ENCODE measurements around the gene TICAM1.
"Not testable (repeated sequence)": the region's sequence is repeated elsewhere in the genome, so short reads cannot be mapped to it uniquely, and the experiment has no call there.

TICAM1 gene

GRCh38 chr19:4852484-4852883 is 21.0 kb upstream of the TICAM1 start:
- DNase-seq (ENCODE audit: low read depth): no peak
- TF ChIP-seq CTCF (IDR thresholded peaks at IDR 0.05; ENCODE audit: control insufficient read depth, extremely low read depth, insufficient read depth): no peak
- H3K4me3 ChIP-seq (ENCODE audit: low read depth, low read length): no peak overlapping the region

GRCh38 chr19:4851551-4852290 is 20.2 kb upstream of the TICAM1 start:
- DNase-seq (ENCODE audit: low read depth): no peak
- peak; percentile 75 for TF ChIP-seq CTCF (IDR thresholded peaks at IDR 0.05; ENCODE audit: control insufficient read depth, extremely low read depth, insufficient read depth)
- H3K4me3 ChIP-seq (ENCODE audit: low read depth, low read length): no peak overlapping the region

- H3K4me3 ChIP-seq (ENCODE audit: low read depth, low read length): no peak overlapping the region
- no peak for DNase-seq (ENCODE audit: low read depth)
- TF ChIP-seq CTCF (IDR thresholded peaks at IDR 0.05; ENCODE audit: control insufficient read depth, extremely low read depth, insufficient read depth): no peak
Observed at GRCh38 chr19:4849019-4849418, 17.5 kb upstream of the TICAM1 start.

DNA sequence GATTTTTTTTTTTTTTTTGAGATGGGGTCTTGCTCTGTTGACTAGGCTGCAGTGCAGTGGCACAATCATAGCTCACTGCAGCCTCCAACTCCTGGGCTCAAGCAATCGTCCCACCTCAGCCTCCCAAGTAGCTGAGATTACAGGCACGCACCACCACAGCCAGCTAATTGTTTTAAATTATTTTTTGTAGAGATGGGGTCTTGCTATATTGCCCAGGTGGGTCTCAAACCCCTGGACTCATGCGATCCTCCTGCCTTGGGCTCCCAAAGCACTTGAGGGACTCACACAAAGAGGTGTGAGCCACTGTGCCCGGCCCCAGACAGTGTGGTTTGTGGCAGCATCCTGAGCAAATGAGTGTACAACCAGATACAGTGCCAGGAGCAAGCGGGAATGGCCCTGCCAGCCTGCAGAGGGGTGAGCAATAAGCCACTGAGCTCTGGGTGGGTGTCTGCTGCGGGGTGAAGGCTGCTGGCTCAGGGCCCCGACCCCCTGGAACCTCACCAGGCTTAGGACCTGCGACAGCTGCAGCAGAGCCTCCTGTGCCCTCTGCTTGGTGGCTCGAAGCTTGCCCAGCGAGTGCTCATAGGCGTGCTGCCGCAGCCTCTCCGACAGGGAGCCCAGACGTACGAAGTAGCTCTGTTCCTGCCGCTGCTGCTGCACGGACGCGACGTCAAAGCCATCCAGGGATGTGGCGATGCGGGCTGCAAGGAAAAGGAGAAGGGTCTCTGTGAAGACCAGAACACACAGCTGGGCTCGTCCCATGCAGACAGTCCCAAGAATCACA is 15.9 kb upstream of the TICAM1 start:
- TF ChIP-seq CTCF (IDR thresholded peaks at IDR 0.05; ENCODE audit: control insufficient read depth, extremely low read depth, insufficient read depth): no peak
- DNase-seq (ENCODE audit: low read depth): no peak
- H3K4me3 ChIP-seq (ENCODE audit: low read depth, low read length): no peak overlapping the region

GRCh38 chr19:4845975-4846374 is 14.5 kb upstream of the TICAM1 start:
- not testable (repeated sequence) for DNase-seq (ENCODE audit: low read depth); H3K4me3 ChIP-seq (ENCODE audit: low read depth, low read length)

DNA sequence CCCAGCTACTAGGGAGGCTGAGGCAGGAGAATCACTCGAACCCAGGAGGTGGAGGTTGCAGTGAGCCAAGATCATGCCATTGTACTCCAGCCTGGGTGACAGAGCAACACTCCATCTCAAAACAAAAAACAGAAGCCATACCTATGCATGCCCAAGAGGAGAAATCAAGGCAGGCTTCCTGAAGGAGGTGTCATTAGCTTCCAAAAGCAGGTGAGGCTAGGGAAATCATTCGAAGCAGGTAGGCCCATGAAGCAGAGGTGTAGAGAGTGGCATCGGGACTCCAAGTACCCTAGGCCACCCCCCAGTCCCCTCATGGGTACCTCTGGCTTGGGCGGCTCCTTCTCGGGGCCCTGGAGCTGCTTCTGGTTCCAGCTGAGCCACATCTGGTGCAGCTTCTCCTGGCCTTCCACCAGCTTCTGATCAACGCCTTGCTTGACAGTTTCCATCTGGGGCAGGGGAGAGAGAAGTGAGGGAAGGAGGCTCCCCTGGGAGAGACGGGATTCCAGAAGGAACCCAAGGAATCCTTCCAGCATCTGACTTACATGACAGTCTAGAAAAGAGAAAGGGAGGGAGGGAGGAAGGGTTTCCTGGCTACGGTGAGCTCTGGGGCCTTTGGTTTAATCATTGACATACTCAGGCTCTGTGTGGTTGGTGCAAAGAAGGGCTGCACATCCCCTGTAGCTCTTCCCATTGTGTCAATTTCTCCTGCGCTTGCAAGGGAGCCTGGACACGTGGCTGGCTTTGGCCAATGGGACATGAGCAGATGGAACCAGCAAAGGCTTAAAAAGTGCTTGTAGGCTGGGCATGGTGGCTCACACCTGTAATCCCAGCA is 13.1 kb upstream of the TICAM1 start:
- no peak for DNase-seq (ENCODE audit: low read depth)
- no peak overlapping the region for H3K4me3 ChIP-seq (ENCODE audit: low read depth, low read length)
- TF ChIP-seq CTCF (IDR thresholded peaks at IDR 0.05; ENCODE audit: control insufficient read depth, extremely low read depth, insufficient read depth): no peak

- DNase-seq (ENCODE audit: low read depth): no peak
- H3K4me3 ChIP-seq (ENCODE audit: low read depth, low read length): no peak overlapping the region
- no peak for TF ChIP-seq CTCF (IDR thresholded peaks at IDR 0.05; ENCODE audit: control insufficient read depth, extremely low read depth, insufficient read depth)
Observed at GRCh38 chr19:4843647-4843965, 12.1 kb upstream of the TICAM1 start.

Data from LNCaP clone FGC (cell line).